Stimulated activated naive CD4-positive, alpha-beta T cell (primary cell): ENCODE results near the gene DNAJA4.

ENCODE experiments used
- DNase-seq, 6 experiments: peaks; one replicate each; lab custom pipeline; 2025; lab: John Stamatoyannopoulos, UW

The DNAJA4 gene

DNA sequence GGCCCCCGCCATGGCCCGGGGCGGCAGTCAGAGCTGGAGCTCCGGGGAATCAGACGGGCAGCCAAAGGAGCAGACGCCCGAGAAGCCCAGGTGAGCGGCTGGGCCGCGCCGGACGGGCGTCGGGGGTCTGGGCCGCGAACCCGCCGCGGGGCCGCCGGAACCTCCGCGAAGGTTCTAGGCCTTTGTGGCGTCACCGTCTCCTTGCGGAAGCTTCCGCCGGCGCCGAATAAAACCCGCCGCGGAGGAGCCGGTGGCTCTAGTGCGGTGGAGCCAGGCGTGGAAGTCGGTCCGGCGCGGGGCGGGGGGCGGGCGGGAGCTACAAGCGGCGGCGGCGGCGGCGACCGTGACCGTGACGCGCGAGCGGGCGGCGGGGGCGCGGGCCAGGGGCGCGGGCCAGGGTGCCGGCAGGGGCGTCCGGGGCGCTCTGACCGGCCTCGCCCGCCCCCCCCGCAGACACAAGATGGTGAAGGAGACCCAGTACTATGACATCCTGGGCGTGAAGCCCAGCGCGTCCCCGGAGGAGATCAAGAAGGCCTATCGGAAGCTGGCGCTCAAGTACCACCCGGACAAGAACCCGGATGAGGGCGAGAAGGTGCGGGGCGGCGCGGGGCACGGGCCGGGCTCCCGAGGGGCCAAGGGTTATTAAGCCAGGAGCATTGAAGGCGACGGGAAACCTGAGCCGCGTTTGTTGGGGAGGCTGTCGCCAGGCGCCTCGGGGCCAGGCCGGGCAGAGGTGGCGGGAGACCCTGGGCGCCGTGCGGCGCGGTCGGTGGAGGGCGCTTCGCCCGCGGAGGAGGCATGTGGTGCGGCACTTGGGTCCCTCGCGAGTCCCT is at the start of gene DNAJA4:
DNAJA4 (plus strand) TSS at position 259 of the 833 bp plus-strand sequence; CDS start at position 461, 202 bp downstream.
- peak; percentile 57 to 79 (median 68) for DNase-seq

DNA sequence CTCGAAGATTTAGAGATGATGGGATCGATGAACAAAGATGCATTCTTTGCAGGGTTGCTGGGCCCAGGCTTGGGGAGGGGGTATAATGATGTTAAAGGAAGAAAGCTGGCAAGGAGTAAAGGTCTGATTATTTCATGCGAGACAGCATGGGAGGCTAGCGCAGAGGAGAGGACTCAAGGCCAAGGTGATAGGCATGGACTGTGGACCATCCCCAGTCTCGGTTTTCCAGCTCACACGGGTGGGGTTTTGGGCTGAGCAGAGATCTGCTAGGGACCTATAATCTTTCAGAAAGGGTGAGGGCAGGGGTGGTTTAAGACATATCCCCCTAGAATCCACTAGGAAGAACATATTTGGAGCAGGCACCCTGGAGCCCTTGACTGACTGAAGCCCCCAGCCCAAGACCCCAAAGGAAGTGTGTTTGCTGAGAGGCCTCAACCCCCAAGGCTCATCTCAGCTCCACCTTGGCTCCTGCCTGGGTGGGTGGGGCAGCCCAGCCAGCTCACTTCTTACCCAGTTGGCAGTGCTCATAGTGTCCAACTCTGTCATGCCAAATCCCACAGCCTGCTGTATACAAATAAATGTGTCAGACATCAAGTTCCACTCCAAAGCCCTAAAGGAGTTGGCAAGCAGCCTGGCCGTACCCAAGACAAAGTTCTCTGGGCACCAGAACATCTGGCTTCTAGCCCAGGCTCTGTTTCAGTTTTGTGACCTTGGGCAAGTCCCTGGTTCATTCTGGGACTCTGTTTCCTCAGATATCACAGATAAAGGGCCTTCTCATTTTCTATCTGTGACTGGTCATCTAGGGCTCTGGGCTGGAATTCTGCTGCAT is 47.9 kb upstream of the DNAJA4 start:
- no peak for DNase-seq

DNA sequence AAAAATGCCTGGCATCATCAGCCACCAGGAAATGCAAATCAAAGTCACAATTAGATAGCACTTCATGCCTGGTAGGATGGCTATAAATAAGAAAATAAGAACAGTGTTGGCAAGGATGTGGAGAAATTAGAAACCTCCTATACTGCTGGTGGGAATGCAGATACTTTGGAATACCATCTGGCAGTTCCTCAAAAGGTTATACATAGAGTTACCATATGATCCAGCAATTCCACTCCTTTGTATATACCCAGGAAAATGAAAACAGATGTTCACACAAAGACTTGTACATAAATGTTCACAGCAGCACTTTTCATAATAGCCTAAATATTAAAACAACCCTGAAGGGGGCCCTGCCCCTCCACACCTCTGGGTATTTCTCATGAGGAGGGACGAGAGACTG is 43.6 kb upstream of the DNAJA4 start:
- DNase-seq = no peak

DNA sequence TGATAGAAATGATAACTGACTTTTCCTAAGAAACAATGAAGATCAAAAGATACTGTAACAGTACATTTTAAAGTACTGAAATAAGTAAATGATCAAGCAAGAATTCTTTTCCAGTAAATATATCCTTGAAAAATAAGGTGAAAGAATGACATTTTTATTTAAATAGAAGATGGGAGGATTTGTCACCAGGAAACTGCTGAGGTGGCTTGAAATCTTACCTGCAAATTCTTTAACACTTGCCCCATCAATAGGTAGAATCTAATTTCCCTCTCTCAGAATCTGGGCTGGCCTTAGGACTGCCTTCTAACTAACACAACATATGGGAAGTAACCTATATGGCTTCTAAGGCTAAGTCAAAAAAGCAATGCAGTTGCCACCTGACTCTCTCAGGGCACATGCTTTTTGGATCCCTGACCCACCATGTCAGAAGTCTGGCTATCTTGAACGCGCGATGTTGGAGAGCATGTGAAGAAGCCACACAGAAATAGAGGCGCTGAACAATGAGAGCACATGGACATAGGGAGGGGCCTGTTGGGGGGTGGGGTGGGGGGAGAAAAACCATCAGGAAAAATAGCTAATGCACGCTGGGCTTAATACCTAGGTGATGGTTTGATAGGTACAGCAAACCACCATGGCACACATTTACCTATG is 41.5 kb upstream of the DNAJA4 start:
- no peak for DNase-seq

DNA sequence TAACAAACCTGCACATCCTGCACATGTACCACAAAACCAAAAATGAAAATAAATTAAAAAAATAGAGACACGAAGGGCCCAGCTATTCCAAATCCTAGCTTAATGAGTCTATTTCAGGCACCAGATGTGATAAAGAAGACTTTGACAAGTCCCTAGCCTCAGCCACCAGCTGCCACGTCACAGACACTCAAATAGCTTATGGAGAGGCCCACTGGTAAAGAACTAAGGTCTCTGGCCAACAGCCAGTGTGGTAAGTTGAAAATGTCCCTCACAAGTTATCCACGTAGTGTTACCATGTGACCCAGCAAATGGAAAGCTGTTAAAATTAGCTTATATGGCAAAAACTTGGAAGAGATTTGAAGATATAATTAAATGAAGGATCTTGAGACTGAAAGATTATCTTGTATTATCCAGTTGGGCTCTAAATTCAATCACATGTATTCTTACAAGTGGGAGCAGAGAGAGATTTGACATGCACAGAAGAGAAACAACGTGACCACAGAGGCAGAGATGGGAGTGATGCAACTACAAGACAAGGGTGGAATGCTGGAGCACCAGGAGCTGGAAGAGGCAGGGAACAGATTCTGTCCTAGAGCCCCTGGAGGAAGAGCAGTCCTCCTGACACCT is 40.9 kb upstream of the DNAJA4 start:
- no peak for DNase-seq

DNA sequence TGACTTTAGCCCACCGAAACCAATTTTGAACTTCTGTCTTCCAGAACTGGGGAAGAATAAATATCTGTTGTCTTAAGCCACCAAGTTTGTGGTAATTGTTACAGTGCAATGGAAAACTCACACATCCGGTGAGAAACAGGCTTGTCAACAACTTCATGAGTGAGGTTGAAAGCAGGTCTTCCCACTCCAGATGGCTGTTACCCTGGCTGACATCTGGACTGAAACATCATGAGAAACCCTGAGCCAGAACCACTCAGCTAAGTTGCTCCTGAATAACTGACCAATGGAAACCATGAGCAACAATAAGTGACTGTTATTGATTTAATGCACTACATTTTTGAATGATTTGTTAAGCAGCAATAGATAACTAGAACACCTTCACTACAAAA is 40.3 kb upstream of the DNAJA4 start:
- DNase-seq = no peak

DNA sequence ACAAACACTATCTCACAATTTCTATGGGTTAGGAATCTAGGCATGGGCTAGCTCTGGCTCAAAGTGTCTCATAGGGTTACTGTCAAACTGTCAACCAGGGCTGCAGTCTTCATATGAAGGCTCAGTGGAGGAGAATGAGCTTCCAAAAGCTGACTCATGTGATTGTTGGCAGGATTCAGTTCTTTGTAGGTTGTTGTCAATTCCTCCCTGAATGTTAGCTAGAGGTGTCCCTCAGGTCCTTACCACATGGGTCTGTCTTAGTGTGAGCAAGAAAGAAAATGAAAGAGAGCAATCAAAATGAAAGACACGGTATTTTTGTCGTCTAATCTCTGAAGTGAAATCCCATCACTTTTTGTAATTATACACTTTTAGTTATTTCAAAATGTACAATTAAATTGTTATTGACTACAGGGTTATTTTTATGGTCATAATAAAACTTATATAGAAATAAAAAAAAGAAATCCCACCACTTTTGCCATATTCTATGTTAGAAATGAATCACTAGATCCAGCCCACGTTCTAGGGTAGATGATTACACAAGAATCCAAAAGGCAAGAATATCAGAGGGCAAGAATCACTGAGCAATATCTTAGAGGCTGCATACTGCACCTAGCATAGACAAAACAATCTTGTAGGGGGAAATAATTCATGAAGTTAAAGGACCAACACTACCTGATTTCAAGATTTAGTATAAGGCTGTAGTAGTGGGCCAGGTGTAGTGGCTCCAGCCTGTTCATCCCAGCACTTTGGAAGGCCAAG is 38.4 kb upstream of the DNAJA4 start:
- no peak for DNase-seq

DNA sequence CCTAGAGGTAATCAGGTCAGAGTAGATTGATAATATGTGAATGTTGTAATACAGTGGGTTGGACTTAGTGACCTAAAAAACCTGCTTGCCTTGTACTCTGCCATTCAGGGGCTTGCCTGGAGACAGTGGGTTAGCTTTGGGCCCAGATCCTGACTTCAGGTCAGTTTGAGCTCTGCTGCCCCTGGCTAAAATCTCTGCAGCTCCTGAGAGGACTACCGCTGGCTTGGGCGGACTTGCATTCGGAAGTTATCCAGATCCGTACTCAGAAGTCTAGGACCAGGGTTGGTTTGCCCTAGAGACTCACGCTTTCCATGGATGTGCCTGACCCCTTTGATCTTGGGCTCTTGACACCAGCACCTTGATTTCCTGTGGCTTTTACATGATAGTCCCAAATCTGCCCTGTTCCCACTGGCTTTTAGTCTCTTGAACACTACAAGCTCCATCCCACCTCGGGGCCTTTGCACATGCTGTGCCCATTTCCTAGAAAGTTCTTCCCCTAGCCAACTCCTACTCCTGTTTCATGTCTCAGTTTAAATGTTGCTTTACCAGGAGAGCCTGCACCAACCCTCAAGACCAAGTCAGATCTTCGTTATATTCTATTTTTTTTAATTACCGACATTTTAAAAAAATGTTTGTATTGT is 35.9 kb upstream of the DNAJA4 start:
- no peak for DNase-seq

DNA sequence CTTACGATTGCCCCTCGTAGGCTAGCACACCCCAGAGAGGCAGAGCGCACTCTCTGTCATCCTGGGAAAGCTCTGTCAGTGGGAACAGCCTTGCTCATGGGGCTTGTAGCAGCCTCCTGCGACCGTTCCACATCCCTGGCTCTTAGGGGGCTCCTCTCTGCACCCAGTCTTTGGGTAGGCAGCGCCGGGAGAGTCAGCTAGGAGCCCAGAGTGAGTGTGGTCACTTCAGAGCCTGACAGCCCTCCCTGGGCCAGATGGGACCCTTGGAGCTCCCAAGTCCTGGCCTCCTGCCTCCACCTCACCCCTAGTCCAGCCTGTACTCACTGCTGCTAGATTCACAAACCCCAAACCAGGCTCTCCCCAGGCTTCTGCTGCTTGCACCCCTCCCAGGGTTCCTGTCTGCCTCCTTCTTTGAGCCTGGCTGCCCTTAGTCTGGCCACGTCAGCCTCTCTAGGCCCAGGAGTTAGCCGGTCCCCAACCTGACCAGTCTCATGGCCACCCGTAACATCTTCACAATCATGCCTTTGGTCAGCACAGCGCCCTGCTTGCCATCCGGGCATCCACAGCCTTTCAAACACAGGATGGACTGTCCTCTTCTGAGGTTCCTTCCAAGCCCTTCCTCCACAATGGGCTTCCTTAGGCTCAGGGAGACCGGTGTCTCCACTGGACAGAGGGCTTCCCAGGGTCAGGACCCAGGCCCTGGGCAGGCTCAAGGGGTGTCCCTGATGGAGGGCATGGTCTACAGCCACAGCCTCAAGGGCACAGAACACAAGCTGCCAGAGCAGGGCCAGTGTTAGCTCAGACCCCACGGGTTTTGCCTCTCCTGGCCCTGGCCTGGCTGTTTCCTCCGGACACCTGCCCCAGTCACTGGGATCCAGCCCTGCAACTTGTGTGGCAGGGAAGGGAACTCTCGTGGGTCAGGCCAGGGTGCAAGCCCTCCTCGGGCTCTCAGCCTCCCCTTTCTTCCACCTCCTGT is 34.6 kb upstream of the DNAJA4 start:
- no peak for DNase-seq

DNA sequence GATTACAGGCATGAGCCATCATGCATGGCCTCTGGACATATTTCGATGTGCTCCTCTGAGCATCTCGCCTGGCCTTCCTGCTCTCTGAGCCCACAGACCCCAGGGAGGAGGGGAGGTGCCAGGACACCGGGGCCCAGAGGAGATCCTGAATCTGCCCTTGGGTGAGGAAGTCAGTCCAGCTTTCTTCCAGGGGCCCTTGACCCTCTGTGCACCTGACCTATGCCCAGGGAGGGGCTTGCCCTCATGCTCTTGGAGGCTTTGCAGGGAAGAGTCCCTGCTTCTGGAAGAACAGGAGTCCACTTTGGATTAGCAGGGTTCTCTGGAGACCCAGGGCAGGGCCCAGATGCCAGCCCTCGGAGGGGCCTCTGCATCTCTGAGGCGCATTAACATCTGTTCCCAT is 31.4 kb upstream of the DNAJA4 start:
- no peak for DNase-seq

DNA sequence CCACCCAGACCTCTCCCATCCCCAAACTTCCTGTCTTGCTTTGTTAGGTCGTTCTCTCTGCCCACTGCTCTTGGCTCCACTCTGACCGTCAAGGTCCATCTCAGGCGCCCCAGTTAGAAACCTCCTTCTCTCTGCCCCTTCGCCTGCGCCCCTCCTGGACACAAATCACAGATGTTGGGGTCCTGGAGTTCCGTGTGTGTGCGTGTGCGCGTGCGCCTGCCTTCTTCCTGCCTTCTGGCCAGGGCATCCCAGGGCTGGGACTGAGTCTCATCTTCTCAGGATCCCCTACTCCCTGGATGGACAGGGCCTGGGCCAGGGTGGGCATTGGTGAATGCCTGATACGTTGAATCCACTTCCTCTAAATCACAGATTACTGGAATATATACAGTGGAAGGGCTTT is 30.9 kb upstream of the DNAJA4 start:
- DNase-seq = no peak

DNA sequence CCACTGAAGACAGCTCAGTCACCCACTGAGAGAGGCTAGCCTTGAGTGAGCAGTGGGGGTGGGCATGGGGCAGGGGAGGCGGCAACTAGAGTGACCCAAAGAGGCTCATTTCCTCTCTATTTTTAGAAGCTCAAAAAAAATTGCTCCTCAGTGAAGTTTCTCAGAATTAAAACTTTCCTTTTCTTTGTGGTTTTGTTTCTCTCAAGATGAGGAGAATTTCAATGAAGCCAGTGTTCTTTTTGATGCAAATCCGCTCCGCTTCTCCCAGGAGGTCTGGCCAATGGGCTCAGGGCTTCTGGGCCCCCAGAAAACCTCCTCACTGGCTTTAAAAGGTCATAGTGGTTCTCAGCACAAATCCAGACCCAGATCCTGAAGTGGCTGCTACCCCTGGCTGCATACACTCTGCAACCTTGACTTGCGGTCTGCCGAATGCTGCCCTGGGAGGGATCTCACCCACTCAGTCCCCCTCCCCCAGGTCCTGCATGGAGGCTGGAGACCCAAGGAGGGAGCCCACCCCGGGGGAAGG is 29.8 kb upstream of the DNAJA4 start, which contains the start of gene ACSBG1:
ACSBG1 (minus strand) TSS at position 51 of the 526 bp plus-strand sequence. CDS start 64 bp downstream, outside the sequence.
- DNase-seq = no peak

DNA sequence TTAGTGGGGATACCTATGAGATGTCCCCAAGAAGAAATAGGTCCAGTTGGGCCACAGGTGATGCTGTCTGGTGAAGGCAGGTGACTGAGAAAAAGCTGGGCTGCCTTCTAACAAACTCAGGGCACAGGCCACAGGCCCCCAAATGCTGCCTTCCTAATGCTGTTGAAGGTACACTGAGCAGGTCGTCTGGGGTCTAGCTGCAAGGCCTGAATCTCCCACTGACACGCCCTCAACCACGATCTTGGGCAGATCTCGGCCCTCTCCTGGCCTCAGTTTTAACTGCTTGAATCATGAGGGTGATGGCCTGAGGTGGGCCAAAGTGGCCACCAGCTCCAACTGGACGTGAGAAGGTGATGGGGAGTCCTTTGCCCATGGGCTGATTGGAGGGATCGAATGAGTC is 27.9 kb upstream of the DNAJA4 start:
- DNase-seq = no peak

DNA sequence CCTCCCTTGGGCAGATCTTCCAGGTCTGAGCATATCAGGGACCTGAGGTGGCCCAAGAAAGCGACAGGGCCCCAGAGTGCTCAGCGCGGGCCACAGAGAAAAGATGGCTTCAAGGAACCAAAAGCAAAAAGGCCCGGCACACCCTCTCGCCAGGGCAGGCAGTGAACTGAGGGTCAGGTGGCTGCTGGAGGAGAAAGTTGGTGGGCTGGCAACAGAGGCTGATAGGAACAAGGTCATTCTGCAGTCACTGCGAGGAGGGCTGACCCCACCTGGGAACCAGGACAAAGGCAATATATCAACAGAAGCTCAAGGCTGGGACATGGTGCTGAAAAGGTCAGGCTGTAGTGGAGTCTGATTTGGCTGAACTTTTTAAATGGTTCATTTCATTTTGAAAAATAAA is 27.2 kb upstream of the DNAJA4 start:
- no peak for DNase-seq

DNA sequence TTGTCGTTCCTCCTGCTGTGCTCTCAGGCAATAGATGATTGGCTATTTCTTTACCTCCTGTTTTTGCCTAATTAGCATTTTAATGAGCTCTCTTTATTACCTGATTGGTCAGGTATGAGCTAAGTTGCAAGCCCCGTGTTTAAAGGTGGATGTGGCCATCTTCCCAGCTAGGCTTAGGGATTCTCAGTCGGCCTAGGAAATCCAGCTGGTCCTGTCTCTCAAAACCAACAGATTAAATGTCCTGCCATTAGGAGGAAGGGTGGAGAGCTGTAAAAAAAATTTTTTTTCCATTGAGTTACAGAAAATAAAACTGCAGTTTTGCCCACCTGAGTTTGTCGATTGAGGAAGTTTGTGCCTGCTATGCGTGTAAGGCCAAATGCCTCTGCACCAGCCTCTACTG is 24.6 kb upstream of the DNAJA4 start:
- no peak for DNase-seq

DNA sequence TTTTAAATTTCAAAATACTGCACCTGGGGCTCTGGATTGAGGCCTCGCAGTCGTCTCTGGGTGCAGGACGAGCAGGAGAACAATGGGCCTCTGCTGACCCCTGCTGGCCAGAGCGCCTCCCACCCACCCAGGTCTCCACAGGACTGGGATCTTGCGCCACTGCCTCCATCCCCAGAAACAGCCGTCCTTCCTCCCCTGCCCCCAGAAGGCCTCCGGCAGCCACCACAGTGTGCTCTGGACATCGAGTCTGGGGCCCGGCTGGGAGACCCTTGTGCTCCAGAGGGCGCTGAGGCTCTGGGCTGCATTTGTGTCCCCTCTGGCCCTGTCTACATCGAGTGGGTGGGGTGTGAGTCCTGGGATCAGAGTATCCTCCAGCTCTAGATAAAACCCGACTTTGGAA is 23.3 kb upstream of the DNAJA4 start:
- DNase-seq = peak; percentile 37 to 83 (median 70)

DNA sequence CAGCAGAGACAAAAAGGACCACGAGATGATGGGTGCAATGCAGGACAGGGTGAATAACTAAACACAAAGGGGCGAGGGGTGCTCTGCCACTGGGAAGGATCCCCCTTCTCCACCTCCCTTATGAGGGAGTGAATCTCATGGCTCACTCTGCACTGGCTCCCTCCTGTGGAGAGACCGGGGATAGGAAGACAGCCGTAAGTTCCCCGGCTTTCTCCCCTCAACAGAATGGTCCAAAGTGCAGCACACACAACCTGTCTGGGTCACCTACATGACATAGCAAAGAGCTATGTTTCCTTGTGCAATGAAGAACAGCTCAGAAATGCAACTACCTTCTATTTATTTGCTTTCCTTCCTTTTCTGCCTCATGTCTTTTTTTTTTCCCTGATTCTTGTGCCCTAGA is 22.2 kb upstream of the DNAJA4 start:
- peak in 1 of 6 experiments; percentile 6 for DNase-seq

DNA sequence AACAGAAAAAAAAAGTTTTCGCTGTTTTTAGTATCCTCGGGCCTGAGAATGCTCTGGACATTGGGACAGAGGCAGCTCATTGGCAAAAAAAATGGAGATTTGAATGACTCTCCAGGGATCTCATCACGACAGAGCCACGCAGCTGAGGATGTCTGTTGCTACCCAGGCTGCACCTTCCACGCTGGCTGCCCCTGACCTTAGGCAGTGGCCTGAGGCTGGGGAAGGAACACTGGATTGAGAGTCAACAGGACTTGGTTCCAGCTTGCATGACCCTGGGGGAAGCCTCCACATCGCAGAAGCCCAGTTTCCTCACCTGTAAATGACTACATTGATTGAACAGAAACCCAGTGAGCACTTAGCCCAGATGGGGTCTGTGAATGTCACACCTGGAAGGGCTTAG is 21.3 kb upstream of the DNAJA4 start:
- DNase-seq = no peak

DNA sequence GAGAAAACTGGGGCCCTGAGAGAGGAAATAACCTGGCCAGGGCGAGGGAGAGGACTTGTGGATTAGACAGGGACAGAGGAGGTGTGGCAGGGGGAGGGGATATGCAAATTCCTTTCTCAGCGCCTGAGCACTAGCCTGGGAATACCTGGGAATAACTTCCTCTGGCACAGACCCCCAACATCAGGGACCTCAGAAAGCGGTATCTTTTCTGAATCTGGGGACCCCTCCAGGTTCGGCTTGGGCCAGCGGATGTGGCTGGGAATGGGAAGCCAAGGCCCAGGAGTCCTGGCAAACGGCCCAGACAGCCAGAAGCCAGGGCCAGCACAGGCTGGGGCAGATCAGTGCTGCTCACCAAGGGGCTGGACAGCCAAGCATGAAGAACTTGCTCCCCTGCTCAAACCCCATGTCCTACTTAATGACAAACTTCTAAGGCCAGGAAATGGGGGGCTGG is 20.8 kb upstream of the DNAJA4 start:
- DNase-seq = no peak
